GM20000 (cell line): ENCODE results near the gene HOXA2.

ENCODE experiments used
- DNase-seq: peaks from one replicate; pipeline ENCODE4 v3.0.0; 2012; ENCODE audit warnings: low spot score
- TF ChIP-seq, protein P1 (sequence below): IDR thresholded peaks from 2 replicates; pipeline ENCODE4 v1.5.1; 2012; ENCODE audit warnings: mild to moderate bottlenecking, control low read depth; ENCODE audit errors: extremely low read depth, missing control alignments

The HOXA2 gene

DNA sequence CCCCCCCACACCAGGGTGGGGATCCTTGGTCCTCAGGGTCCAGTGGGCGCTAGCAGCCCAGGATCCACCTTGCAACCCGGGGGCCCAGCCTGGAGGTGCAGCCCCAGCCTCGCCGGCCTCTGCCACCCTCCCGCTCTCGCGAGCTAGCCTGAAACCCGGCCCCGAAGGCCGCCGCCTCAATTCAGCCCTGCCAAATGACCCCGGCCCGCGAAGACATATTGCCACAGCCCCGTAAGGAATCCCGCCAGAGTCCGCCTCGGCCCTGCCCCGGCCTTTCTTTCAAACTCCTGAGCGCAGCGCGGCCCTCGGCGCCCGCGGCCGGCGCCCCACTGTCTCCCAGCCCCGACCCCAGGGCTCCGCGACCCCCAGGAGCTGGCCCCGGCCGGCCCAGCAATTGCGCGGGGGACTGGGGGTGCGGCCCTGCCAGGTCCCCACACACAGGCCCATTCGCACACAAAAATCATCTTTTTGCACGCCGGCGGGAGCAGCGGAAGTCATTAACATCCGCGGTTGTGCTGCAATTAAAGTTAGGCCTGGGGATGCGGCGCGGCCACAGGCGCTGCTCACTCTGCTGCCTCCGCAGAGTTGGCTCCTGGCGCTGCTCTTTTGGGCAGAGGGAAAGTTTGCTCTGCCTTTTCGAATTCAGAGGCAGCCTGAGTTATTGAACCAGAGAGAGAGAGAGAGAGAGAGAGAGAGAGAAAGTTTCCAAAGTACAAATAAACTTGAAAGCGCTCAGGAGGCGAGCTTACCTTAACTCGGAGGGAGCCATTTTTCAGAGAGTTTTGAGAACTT lies 37.0 kb upstream of the HOXA2 start:
- TF ChIP-seq, protein P1, sequence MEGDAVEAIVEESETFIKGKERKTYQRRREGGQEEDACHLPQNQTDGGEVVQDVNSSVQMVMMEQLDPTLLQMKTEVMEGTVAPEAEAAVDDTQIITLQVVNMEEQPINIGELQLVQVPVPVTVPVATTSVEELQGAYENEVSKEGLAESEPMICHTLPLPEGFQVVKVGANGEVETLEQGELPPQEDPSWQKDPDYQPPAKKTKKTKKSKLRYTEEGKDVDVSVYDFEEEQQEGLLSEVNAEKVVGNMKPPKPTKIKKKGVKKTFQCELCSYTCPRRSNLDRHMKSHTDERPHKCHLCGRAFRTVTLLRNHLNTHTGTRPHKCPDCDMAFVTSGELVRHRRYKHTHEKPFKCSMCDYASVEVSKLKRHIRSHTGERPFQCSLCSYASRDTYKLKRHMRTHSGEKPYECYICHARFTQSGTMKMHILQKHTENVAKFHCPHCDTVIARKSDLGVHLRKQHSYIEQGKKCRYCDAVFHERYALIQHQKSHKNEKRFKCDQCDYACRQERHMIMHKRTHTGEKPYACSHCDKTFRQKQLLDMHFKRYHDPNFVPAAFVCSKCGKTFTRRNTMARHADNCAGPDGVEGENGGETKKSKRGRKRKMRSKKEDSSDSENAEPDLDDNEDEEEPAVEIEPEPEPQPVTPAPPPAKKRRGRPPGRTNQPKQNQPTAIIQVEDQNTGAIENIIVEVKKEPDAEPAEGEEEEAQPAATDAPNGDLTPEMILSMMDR = no peak
- DNase-seq = no peak

DNA sequence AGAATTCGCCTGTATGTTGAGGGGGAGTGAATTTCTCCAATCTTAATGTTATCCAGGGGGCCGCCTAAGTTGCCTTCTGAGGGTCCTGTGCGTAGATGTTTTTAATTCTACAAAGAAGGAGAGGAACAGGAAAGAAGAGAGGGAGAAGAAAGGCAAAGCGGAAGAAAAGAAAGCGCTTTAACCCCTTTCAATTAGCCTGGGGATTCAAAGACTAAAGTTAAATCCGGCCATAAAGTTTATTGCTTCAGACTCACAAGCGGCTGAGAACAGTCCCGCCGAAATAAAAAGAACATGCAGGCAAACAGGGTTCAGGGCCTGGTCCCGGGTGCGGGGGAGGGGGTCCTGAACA lies 36.5 kb upstream of the HOXA2 start:
- TF ChIP-seq, protein P1 = no peak
- no peak for DNase-seq

DNA sequence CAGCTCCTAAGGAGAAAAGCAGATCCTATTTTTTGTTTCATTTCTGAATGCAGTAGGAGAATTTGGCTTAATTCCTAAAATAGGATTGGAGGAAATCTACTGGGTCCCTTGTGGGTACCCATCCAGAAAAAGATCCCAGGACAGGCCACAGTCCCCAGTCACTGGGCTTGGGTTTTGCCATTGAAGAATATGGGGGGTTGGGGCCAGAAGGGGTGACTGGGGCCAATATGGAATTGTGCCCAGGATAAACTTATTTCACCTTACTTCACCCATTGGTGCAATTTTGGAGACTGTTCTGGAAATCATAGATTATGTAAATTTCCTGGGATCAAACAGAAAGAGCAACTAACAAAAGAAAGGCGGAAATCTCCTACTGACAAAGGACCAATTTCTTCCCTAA lies 36.0 kb upstream of the HOXA2 start:
- no peak for DNase-seq
- TF ChIP-seq, protein P1 = no peak

DNA sequence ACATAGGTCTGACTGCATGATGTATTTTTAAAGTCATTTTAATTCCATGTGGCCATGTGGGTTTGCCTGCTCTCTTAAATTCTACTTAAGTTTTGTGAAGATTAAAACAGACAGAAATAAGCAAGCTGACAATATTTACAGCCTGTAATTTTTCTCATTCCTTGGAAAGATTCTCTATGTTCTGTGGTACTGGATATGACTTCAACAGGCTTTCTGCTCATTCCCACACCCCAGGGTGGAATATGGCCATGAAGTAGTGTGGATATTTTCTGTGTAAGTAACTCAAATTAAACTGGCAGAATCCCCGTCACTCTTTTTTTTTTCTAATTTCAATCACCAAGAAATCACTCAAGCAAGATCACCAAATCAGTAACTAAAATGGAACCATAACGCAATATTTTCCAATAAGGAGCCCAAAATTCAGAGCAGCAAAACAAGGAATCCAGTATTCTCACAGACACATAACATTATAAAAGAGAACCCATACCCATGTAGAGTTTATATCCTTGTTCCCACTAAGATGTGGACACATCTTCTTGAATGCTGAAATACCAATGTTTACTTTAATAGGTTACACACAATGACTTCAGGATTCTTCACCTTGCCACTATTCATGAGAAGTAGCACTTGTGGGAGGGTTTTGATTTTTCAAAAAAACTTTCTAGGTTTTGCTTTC lies 35.3 kb upstream of the HOXA2 start:
- no peak for DNase-seq

DNA sequence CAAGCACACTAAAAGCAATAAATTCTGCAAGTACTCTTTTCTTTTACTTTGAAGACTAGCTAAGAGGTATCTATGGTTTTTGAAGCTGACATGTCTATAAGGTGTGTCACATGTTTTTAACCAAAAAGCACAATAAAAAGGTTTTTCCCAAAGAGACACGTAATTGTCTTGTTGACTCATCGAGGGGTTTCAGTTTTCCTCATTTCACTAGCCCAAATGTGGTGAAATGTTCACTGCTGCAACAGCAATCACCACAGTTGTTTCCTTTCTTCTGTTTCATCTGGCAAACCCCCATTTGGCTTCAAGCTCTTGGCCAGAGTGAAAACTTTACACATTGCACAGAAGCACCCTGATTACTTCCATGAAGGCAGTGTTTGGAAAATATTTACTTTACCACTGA lies 31.9 kb upstream of the HOXA2 start:
- TF ChIP-seq, protein P1 = no peak
- no peak for DNase-seq

More for the DNA sequence above, 35.3 kb upstream of the HOXA2 start:
- TF ChIP-seq, protein P1 = no peak

DNA sequence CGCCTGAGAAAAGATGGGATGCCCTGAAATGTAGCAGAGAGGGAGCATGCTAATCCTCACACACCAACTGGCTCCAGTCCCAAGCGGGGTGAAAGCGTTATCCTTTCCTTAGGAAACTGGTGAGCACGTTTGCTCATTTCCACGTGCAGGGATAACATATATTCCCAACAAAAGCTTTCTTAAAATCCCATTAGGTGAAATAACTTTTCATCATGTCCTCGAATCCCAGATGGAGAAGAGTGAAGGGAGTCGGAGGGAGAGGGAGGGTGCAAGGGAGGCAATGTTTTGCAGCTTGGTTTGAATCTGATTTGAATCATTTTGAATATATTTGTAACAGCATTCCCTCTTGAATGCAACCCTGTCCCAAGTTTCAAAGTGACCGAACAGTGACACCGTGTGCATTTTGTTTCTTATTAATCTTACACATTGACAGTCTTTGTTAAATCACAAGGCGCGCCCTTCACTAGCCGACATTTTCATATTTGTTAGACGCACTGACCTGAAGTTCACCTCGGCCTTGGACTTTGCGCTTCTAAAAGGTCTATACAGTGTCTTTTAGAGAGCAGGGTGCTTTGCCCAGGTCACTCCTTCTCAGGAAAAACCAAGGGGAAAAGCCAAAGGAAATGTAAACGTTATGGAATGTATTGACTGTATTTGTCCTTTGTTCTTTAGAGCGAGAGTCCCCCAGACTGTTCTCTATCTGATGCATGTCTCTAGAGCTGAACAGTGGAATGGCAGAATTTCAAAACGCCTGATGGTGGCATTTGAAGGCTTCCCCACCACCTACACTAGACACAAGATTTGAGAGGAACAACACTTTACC lies 31.1 kb upstream of the HOXA2 start:
- no peak for DNase-seq
- TF ChIP-seq, protein P1 = no peak

DNA sequence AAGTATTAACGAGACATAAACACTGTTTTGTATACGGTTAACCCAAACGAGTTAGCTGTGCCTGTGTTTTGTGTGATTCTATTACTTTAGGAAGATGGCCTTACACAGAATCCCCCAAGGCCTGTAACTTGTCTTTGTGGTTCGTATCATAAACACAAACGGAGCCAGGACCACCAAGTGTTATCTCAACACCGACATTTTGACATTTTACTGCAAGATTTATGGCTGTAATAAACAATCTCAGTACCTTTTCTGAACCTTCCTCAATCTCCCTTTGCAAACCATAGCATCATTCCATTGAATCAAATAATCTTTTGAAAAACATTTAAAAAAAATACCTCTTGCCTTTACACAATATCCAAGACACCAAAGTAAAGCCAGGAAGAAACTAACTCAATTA lies 30.5 kb upstream of the HOXA2 start:
- no peak for DNase-seq
- TF ChIP-seq, protein P1 = no peak
